HL-60 (cell line): ENCODE measurements around the gene QRFPR.

ENCODE experiments used
- DNase-seq, 2 experiments: peaks; one replicate each; pipeline ENCODE4 v3.0.0-alpha.2; 2010 to 2020; ENCODE audit warnings: low read depth in 1 of 2, low spot score in 1 of 2
- H3K27ac ChIP-seq: fragments of 250-450 bp; sonication (Bioruptor Pico); replicated peaks from 2 replicates; pipeline ENCODE4 v1.5.1; 2020; ENCODE audit warnings: mild to moderate bottlenecking, moderate library complexity
- H3K27me3 ChIP-seq: fragments of 250-450 bp; sonication (Bioruptor Pico); 2 replicates; pipeline ENCODE4 v1.5.1; 2021; ENCODE audit warnings: mild to moderate bottlenecking, moderate library complexity; ENCODE audit not compliant: insufficient read depth, poor library complexity, severe bottlenecking
- H3K4me3 ChIP-seq: replicated peaks from 2 replicates; pipeline ENCODE4 v1.5.1; 2011; ENCODE audit warnings: mild to moderate bottlenecking, control low read depth, low read length; ENCODE audit not compliant: insufficient read depth
- GABPA ChIP-seq: IDR thresholded peaks from 2 replicates; pipeline ENCODE4 v1.6.1; 2012; ENCODE audit warnings: low read depth
- POLR2AphosphoS5 ChIP-seq: IDR thresholded peaks from 2 replicates; pipeline ENCODE4 v1.6.1; 2012; ENCODE audit warnings: low read depth
- SPI1 ChIP-seq: IDR thresholded peaks from 2 replicates; pipeline ENCODE4 v1.6.1; 2012; ENCODE audit warnings: low read depth, mild to moderate bottlenecking, borderline replicate concordance
- TF ChIP-seq, protein P1 (sequence below): IDR thresholded peaks from one replicate; pipeline ENCODE4 v1.5.1; 2011; ENCODE audit warnings: low read length, control low read depth, inconsistent platforms; ENCODE audit not compliant: insufficient read depth
- TF ChIP-seq, protein P2 (sequence below): IDR thresholded peaks from 2 replicates; pipeline ENCODE4 v1.6.1; 2012; ENCODE audit warnings: low read depth; ENCODE audit not compliant: insufficient replicate concordance

The QRFPR gene

GRCh38 chr4:121307445-121308327 is 73.1 kb downstream of the QRFPR start:
- H3K27ac ChIP-seq = no peak overlapping the region
- TF ChIP-seq, protein P1, sequence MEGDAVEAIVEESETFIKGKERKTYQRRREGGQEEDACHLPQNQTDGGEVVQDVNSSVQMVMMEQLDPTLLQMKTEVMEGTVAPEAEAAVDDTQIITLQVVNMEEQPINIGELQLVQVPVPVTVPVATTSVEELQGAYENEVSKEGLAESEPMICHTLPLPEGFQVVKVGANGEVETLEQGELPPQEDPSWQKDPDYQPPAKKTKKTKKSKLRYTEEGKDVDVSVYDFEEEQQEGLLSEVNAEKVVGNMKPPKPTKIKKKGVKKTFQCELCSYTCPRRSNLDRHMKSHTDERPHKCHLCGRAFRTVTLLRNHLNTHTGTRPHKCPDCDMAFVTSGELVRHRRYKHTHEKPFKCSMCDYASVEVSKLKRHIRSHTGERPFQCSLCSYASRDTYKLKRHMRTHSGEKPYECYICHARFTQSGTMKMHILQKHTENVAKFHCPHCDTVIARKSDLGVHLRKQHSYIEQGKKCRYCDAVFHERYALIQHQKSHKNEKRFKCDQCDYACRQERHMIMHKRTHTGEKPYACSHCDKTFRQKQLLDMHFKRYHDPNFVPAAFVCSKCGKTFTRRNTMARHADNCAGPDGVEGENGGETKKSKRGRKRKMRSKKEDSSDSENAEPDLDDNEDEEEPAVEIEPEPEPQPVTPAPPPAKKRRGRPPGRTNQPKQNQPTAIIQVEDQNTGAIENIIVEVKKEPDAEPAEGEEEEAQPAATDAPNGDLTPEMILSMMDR = peak; percentile 28
- no peak for TF ChIP-seq GABPA
- H3K27me3 ChIP-seq = peaks cover 3% of the 10 kb centered on the region
- DNase-seq = peak; percentile 34 to 44
- no peak overlapping the region for H3K4me3 ChIP-seq

- TF ChIP-seq, protein P1 = no peak
- TF ChIP-seq, protein P2, sequence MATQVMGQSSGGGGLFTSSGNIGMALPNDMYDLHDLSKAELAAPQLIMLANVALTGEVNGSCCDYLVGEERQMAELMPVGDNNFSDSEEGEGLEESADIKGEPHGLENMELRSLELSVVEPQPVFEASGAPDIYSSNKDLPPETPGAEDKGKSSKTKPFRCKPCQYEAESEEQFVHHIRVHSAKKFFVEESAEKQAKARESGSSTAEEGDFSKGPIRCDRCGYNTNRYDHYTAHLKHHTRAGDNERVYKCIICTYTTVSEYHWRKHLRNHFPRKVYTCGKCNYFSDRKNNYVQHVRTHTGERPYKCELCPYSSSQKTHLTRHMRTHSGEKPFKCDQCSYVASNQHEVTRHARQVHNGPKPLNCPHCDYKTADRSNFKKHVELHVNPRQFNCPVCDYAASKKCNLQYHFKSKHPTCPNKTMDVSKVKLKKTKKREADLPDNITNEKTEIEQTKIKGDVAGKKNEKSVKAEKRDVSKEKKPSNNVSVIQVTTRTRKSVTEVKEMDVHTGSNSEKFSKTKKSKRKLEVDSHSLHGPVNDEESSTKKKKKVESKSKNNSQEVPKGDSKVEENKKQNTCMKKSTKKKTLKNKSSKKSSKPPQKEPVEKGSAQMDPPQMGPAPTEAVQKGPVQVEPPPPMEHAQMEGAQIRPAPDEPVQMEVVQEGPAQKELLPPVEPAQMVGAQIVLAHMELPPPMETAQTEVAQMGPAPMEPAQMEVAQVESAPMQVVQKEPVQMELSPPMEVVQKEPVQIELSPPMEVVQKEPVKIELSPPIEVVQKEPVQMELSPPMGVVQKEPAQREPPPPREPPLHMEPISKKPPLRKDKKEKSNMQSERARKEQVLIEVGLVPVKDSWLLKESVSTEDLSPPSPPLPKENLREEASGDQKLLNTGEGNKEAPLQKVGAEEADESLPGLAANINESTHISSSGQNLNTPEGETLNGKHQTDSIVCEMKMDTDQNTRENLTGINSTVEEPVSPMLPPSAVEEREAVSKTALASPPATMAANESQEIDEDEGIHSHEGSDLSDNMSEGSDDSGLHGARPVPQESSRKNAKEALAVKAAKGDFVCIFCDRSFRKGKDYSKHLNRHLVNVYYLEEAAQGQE = no peak
- no peak for TF ChIP-seq SPI1
- no peak for TF ChIP-seq POLR2AphosphoS5
- no peak for TF ChIP-seq GABPA
- no peak overlapping the region for H3K4me3 ChIP-seq
- no peak overlapping the region for H3K27ac ChIP-seq
- peaks cover 4% of the 10 kb centered on the region for H3K27me3 ChIP-seq
- no peak for DNase-seq
Observed at GRCh38 chr4:121306931-121307330, 73.9 kb downstream of the QRFPR start.

- no peak for DNase-seq
- no peak overlapping the region for H3K27ac ChIP-seq
- TF ChIP-seq, protein P1 = no peak
- TF ChIP-seq SPI1 = no peak
- no peak for TF ChIP-seq GABPA
- TF ChIP-seq, protein P2 = no peak
- TF ChIP-seq POLR2AphosphoS5 = no peak
- no peak overlapping the region for H3K4me3 ChIP-seq
- peaks cover 4% of the 10 kb centered on the region for H3K27me3 ChIP-seq
Observed at GRCh38 chr4:121304893-121305292, 75.9 kb downstream of the QRFPR start.

- TF ChIP-seq GABPA (no peak), POLR2AphosphoS5 (no peak), SPI1 (no peak)
- TF ChIP-seq, protein P2 = no peak
- Histone ChIP-seq H3K4me3 (no peak overlapping the region), H3K27me3 (peaks cover 4% of the 10 kb centered on the region), H3K27ac (no peak overlapping the region)
- DNase-seq = no peak
Observed at GRCh38 chr4:121299367-121299766, 81.5 kb downstream of the QRFPR start.
